OCI-LY3 (cell line): Measurements from ENCODE around the gene TGM5.

Source experiments
- EZH2phosphoT487 ChIP-seq: fragments of 200-600 bp; shearing (Covaris generic); IDR thresholded peaks from 2 replicates; pipeline ENCODE4 v1.6.1; 2018; ENCODE audit warnings: antibody characterized with exemption, mixed run types, low read depth
- TF ChIP-seq, protein P1 (sequence below): fragments of 200-600, 300-600 bp; sonication (generic); IDR thresholded peaks from 2 replicates; pipeline ENCODE4 v1.5.1; 2014; ENCODE audit warnings: antibody characterized with exemption, low read length, low read depth

- TF ChIP-seq, protein P1, sequence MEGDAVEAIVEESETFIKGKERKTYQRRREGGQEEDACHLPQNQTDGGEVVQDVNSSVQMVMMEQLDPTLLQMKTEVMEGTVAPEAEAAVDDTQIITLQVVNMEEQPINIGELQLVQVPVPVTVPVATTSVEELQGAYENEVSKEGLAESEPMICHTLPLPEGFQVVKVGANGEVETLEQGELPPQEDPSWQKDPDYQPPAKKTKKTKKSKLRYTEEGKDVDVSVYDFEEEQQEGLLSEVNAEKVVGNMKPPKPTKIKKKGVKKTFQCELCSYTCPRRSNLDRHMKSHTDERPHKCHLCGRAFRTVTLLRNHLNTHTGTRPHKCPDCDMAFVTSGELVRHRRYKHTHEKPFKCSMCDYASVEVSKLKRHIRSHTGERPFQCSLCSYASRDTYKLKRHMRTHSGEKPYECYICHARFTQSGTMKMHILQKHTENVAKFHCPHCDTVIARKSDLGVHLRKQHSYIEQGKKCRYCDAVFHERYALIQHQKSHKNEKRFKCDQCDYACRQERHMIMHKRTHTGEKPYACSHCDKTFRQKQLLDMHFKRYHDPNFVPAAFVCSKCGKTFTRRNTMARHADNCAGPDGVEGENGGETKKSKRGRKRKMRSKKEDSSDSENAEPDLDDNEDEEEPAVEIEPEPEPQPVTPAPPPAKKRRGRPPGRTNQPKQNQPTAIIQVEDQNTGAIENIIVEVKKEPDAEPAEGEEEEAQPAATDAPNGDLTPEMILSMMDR = no peak
- TF ChIP-seq EZH2phosphoT487 = no peak
Observed at GRCh38 chr15:43260011-43260615, 6.6 kb downstream of the TGM5 start.
